K562 (cell line): ENCODE results near the gene LRRC74B. TPM values are rescaled to one million over a fixed set of nuclear protein-coding genes. Genes with fewer than 3 reads are reported as not detected.

ENCODE experiments used
- ARID4B ChIP-seq: sonication (generic); formaldehyde crosslinking; IDR thresholded peaks from 2 replicates; pipeline ENCODE4 v1.8.0; 2022; ENCODE audit warnings: mild to moderate bottlenecking, missing genetic modification reagents
- BRD4 ChIP-seq: fragments of 200-600 bp; sonication (generic); IDR thresholded peaks from 2 replicates; pipeline ENCODE4 v1.6.1; 2017; ENCODE audit warnings: inconsistent platforms
- CBFA2T3 ChIP-seq: fragments of 450-650 bp; IDR thresholded peaks from 2 replicates; pipeline ENCODE4 v1.6.1; 2017
- CHD1 ChIP-seq: fragments of 200-600 bp; sonication (generic); IDR thresholded peaks from one replicate; pipeline ENCODE4 v1.6.1; 2012; ENCODE audit warnings: mild to moderate bottlenecking, moderate library complexity, low read length, inconsistent platforms
- CXXC5 ChIP-seq: fragments of 250-450 bp; sonication (Bioruptor Pico); IDR thresholded peaks from 2 replicates; pipeline ENCODE4 v1.8.0; 2022; ENCODE audit warnings: inconsistent platforms, mild to moderate bottlenecking, moderate library complexity
- MYC ChIP-seq, 2 experiments: fragments of 250-450 bp in 1 of 2; sonication (Bioruptor Pico) in 1 of 2; IDR thresholded peaks; 2 replicates each; pipeline versions ENCODE4 v1.5.1 to v1.6.1; 2012 to 2021; ENCODE audit warnings: low read depth in 2 of 2, borderline replicate concordance in 1 of 2, improper control_type of control experiment in 1 of 2, low read length in 1 of 2, mild to moderate bottlenecking in 1 of 2, moderate library complexity in 1 of 2
- PCBP1 ChIP-seq: fragments of 200-400 bp; formaldehyde crosslinking; IDR thresholded peaks from 2 replicates; pipeline ENCODE4 v1.6.1; 2018; ENCODE audit warnings: mild to moderate bottlenecking, low read depth, low read length; ENCODE audit not compliant: poor library complexity, severe bottlenecking
- PHTF2 ChIP-seq: fragments of 250-450 bp; sonication (Bioruptor Pico); IDR thresholded peaks from 2 replicates; pipeline ENCODE4 v1.5.0; 2021; ENCODE audit warnings: mild to moderate bottlenecking
- POLR3G ChIP-seq: IDR thresholded peaks from 2 replicates; pipeline ENCODE4 v1.6.1; 2011; ENCODE audit not compliant: insufficient read length, insufficient replicate concordance; ENCODE audit errors: extremely low read depth
- RNF2 ChIP-seq: sonication (generic); IDR thresholded peaks from 2 replicates; pipeline ENCODE4 v1.6.1; 2016
- TEAD1 ChIP-seq, 2 experiments: fragments of 450-650 bp in 1 of 2; sonication (generic) in 1 of 2; formaldehyde crosslinking; IDR thresholded peaks; 2 replicates each; pipeline versions ENCODE4 v1.4.0 to v1.8.0; 2020 to 2022; ENCODE audit warnings: mild to moderate bottlenecking in 2 of 2, missing genetic modification reagents in 1 of 2
- ZBED1 ChIP-seq: IDR thresholded peaks from 2 replicates; pipeline ENCODE4 v1.6.1; 2014
- ZNF124 ChIP-seq: sonication (generic); formaldehyde crosslinking; IDR thresholded peaks from 2 replicates; pipeline ENCODE4 v1.8.1; 2022; ENCODE audit warnings: missing genetic modification reagents
- polyA plus RNA-seq, 8 experiments: library from polyadenylated mRNA; depleted of rRNA in 4 of 8; stranded (reverse) in 5 of 8; unstranded in 3 of 8; fragments of >200 nt; fragmentation: Nextera tagmentation in 2 of 8; fragmentation: Illumina TruSeq in 1 of 8; extraction: Ambion mirVana in 2 of 8; extraction: Trizol in 1 of 8; gene quantifications; 2 replicates each; pipeline versions ENCODE4 v1.2.1 to v1.2.3, GENCODE V29; 2011 to 2014; ENCODE audit warnings: inconsistent platforms in 1 of 8, missing spikeins in 1 of 8
- total RNA-seq, 7 experiments: library from RNA; depleted of rRNA in 6 of 7; stranded (reverse); fragments of >200 nt in 6 of 7; fragmentation: Illumina TruSeq in 2 of 7; extraction: Trizol in 2 of 7; gene quantifications; 2 replicates each; pipeline versions ENCODE4 v1.2.1 to v1.2.3, GENCODE V29; 2011 to 2021; ENCODE audit warnings: low replicate concordance in 1 of 7
- TF ChIP-seq, protein P1 (sequence below): sonication (generic); formaldehyde crosslinking; IDR thresholded peaks from 2 replicates; pipeline ENCODE4 v1.8.0; 2022; ENCODE audit warnings: mild to moderate bottlenecking, missing genetic modification reagents
- TF ChIP-seq, protein P2 (sequence below): fragments of 250-450 bp; sonication (Bioruptor Pico); IDR thresholded peaks from 2 replicates; pipeline ENCODE4 v1.9.0; 2021; ENCODE audit warnings: mild to moderate bottlenecking
- TF ChIP-seq, protein P3 (sequence below): fragments of 150-350 bp; conservative IDR thresholded peaks from 2 replicates; pipeline ENCODE4 v1.6.1; 2014; ENCODE audit warnings: low read length
- TF ChIP-seq, protein P4 (sequence below): fragments of 450-650 bp; IDR thresholded peaks from 2 replicates; pipeline ENCODE4 v1.7.0; 2016; ENCODE audit warnings: borderline replicate concordance

The LRRC74B gene
- total and polyA plus RNA-seq, 9 of the 15 experiments (the other 6 are each of a cell fraction or from before 2014, with no cell fraction given): not detected

- TF ChIP-seq, protein P1, sequence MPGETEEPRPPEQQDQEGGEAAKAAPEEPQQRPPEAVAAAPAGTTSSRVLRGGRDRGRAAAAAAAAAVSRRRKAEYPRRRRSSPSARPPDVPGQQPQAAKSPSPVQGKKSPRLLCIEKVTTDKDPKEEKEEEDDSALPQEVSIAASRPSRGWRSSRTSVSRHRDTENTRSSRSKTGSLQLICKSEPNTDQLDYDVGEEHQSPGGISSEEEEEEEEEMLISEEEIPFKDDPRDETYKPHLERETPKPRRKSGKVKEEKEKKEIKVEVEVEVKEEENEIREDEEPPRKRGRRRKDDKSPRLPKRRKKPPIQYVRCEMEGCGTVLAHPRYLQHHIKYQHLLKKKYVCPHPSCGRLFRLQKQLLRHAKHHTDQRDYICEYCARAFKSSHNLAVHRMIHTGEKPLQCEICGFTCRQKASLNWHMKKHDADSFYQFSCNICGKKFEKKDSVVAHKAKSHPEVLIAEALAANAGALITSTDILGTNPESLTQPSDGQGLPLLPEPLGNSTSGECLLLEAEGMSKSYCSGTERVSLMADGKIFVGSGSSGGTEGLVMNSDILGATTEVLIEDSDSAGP (CRISPR knock-in tag): no peak
- TF ChIP-seq RNF2 (no peak), CHD1 (no peak), POLR3G (no peak), ZNF124 (CRISPR knock-in tag) (no peak), MYC (IDR thresholded peaks at IDR 0.05; ENCODE audit: low read depth, low read length) (no peak), MYC (CRISPR knock-in tag; IDR thresholded peaks at IDR 0.05; ENCODE audit: borderline replicate concordance, low read depth) (no peak), ZBED1 (peak; percentile 27; the same call in 1 of the 2 replicates), PHTF2 (no peak), ARID4B (CRISPR knock-in tag) (no peak), CXXC5 (CRISPR knock-in tag) (no peak), CBFA2T3 (no peak), BRD4 (no peak), TEAD1 (CRISPR knock-in tag; IDR thresholded peaks at IDR 0.05) (no peak), PCBP1 (no peak)
- TF ChIP-seq, protein P2, sequence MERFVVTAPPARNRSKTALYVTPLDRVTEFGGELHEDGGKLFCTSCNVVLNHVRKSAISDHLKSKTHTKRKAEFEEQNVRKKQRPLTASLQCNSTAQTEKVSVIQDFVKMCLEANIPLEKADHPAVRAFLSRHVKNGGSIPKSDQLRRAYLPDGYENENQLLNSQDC (CRISPR knock-in tag): no peak
- TF ChIP-seq, protein P3, sequence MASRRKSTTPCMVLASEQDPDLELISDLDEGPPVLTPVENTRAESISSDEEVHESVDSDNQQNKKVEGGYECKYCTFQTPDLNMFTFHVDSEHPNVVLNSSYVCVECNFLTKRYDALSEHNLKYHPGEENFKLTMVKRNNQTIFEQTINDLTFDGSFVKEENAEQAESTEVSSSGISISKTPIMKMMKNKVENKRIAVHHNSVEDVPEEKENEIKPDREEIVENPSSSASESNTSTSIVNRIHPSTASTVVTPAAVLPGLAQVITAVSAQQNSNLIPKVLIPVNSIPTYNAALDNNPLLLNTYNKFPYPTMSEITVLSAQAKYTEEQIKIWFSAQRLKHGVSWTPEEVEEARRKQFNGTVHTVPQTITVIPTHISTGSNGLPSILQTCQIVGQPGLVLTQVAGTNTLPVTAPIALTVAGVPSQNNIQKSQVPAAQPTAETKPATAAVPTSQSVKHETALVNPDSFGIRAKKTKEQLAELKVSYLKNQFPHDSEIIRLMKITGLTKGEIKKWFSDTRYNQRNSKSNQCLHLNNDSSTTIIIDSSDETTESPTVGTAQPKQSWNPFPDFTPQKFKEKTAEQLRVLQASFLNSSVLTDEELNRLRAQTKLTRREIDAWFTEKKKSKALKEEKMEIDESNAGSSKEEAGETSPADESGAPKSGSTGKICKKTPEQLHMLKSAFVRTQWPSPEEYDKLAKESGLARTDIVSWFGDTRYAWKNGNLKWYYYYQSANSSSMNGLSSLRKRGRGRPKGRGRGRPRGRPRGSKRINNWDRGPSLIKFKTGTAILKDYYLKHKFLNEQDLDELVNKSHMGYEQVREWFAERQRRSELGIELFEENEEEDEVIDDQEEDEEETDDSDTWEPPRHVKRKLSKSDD: no peak
- TF ChIP-seq, protein P4, sequence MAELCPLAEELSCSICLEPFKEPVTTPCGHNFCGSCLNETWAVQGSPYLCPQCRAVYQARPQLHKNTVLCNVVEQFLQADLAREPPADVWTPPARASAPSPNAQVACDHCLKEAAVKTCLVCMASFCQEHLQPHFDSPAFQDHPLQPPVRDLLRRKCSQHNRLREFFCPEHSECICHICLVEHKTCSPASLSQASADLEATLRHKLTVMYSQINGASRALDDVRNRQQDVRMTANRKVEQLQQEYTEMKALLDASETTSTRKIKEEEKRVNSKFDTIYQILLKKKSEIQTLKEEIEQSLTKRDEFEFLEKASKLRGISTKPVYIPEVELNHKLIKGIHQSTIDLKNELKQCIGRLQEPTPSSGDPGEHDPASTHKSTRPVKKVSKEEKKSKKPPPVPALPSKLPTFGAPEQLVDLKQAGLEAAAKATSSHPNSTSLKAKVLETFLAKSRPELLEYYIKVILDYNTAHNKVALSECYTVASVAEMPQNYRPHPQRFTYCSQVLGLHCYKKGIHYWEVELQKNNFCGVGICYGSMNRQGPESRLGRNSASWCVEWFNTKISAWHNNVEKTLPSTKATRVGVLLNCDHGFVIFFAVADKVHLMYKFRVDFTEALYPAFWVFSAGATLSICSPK: no peak
Observed at GRCh38 chr22:21054714-21055563, 9.2 kb downstream of the LRRC74B start (continued).
